Measurements from ENCODE around the gene CRISP2. TPM values are rescaled to one million over a fixed set of nuclear protein-coding genes. Genes with fewer than 3 reads are reported as not detected.

CRISP2 gene
- total RNA-seq, 4 donors from 2014 or later, result not detected

DNA sequence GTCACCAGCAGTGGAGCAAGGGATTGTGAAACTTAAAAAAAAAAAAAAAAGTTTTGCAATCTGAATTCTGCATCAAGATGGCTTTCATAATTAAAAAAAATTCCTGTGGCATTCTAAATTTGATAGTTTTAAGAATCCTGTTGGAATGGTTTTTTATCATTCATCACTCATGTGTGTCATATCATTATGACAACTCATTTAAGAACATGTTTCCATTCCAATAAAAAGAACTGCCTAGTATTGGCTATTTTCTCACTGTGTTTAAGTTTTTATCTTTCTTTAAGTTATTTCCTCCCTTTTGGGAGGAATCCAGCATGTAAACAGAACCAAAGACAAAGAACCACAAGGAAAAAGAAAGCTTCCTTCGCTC, 50.5 kb downstream of the CRISP2 start:
- Histone ChIP-seq H3K4me1 (no peaks in the 10 kb centered on the region), H3K36me3 (no peaks in the 10 kb centered on the region), H3K9me3 (no peaks in the 10 kb centered on the region), H3K4me3 (no peak overlapping the region), H3K27ac (no peak overlapping the region), H3K27me3 (no peaks in the 10 kb centered on the region)
- no peak for TF ChIP-seq POLR2A (IDR thresholded peaks at IDR 0.05)
- TF ChIP-seq, protein P1, sequence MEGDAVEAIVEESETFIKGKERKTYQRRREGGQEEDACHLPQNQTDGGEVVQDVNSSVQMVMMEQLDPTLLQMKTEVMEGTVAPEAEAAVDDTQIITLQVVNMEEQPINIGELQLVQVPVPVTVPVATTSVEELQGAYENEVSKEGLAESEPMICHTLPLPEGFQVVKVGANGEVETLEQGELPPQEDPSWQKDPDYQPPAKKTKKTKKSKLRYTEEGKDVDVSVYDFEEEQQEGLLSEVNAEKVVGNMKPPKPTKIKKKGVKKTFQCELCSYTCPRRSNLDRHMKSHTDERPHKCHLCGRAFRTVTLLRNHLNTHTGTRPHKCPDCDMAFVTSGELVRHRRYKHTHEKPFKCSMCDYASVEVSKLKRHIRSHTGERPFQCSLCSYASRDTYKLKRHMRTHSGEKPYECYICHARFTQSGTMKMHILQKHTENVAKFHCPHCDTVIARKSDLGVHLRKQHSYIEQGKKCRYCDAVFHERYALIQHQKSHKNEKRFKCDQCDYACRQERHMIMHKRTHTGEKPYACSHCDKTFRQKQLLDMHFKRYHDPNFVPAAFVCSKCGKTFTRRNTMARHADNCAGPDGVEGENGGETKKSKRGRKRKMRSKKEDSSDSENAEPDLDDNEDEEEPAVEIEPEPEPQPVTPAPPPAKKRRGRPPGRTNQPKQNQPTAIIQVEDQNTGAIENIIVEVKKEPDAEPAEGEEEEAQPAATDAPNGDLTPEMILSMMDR (IDR thresholded peaks at IDR 0.05), result no peak
- DNase-seq, result no peak
- intact Hi-C loops (cut with DNase I; ENCODE audit: low total_unique reads), result no loop called here

DNA sequence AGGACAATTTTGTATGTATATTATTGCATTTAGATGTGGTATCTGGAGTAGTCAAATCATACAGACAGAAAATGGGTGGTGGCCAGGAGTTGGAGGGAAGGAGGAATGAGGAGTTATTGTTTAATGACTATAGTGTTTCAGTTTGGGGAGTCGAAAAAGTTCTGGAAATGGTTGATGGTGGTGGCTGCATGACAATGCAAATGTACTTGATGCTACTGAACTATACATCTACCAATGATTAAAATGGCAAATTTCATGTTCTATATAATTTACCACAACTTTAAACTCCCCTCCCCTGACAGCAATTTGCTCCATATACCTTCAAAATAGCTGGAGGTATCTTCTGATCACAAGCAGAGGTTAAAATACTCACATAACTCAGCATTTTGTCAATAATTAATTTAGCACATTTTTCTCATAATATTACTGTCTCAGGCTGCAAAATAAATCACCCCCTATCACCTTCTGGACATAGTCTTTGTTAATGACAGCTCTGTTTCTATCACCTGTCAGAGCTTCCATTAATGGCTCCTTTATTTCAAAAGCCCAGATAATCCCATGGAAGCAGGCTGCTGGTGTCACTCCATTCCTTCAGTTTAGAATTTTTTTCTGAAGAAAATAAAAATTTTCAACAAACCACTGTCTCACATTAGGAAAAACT, 51.0 kb downstream of the CRISP2 start:
- Histone ChIP-seq H3K9me3 (no peaks in the 10 kb centered on the region), H3K4me3 (no peak overlapping the region), H3K27me3 (no peaks in the 10 kb centered on the region), H3K36me3 (no peaks in the 10 kb centered on the region), H3K27ac (no peak overlapping the region), H3K4me1 (no peaks in the 10 kb centered on the region)
- no peak for TF ChIP-seq POLR2A (IDR thresholded peaks at IDR 0.05)
- TF ChIP-seq, protein P1 (IDR thresholded peaks at IDR 0.05), result no peak
- intact Hi-C loops (cut with DNase I; ENCODE audit: low total_unique reads), result no loop called here
- no peak for DNase-seq

DNA sequence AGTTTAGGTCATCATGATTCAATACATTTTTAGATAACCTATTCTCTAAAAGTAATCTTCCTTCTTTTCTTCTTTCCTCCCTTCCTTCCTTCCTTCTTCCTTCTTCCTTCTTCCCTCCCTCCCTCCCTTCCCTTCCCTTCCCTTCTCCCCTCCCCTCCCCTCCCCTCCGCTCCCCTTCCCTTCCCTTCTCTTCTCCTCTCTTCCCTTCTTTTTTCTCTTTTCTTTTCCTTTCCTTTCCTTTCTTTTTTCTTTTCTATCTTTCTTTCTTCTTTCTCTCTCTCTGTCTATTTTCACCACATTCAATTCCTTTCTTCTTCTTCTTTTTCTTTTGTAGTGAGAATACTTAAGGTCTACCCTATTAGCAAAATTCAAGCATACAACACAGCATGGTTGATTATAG, 59.4 kb downstream of the CRISP2 start:
- intact Hi-C loops (cut with DNase I; ENCODE audit: low total_unique reads), result no loop called here
- no peak overlapping the region for H3K4me3 ChIP-seq
- H3K27me3 ChIP-seq, result no peaks in the 10 kb centered on the region
- H3K36me3 ChIP-seq, result no peaks in the 10 kb centered on the region
- no peaks in the 10 kb centered on the region for H3K4me1 ChIP-seq
- no peak overlapping the region for H3K27ac ChIP-seq
- no peaks in the 10 kb centered on the region for H3K9me3 ChIP-seq
- no peak for TF ChIP-seq POLR2A (IDR thresholded peaks at IDR 0.05)
- TF ChIP-seq, protein P1 (IDR thresholded peaks at IDR 0.05), result no peak
- DNase-seq, result no peak

DNA sequence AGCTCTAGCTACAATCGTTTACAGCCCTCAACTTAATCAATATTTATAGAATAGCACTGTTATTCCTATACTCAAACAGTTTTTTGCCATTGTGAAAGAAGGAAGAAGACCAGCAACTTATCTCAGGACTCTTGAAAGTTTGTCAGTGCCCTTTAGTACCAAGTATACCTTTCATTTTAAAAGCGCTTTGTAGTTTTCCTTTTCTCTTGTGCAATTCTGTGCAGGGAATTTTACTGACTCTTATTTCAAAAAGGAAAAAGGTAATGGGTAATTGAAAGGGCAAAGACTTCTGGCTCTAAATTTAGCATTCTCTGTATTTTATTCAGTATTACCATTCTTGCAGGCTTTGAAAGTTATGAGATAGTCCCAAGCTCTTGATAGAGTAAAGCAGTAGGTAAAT, 59.9 kb downstream of the CRISP2 start:
- Histone ChIP-seq H3K4me1 (no peaks in the 10 kb centered on the region), H3K9me3 (no peaks in the 10 kb centered on the region), H3K4me3 (no peak overlapping the region), H3K36me3 (no peaks in the 10 kb centered on the region), H3K27me3 (no peaks in the 10 kb centered on the region), H3K27ac (no peak overlapping the region)
- no peak for DNase-seq
- TF ChIP-seq, protein P1 (IDR thresholded peaks at IDR 0.05), result no peak
- TF ChIP-seq POLR2A (IDR thresholded peaks at IDR 0.05), result no peak
- intact Hi-C loops (cut with DNase I; ENCODE audit: low total_unique reads), result no loop called here

DNA sequence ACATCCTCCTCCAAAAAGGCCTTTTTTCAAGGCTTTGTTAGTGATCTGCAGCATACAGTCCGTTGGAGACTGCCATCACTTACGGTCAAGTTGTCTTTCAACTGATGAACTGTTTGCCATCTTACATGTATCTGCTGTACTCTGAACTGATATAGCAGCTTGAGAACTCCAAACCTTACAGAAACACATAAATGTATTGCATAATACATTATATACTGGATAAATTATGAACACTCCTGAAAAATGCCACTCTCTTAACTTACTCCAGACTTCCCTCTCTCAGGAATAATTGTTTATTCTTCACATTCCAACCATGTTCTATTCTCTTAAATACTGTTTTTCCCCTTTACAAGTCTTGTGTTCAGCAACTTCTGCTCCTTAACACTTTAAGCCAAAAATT, 62.1 kb downstream of the CRISP2 start:
- Histone ChIP-seq H3K9me3 (no peaks in the 10 kb centered on the region), H3K4me1 (no peaks in the 10 kb centered on the region), H3K36me3 (no peaks in the 10 kb centered on the region), H3K27ac (no peak overlapping the region), H3K27me3 (no peaks in the 10 kb centered on the region), H3K4me3 (no peak overlapping the region)
- intact Hi-C loops (cut with DNase I; ENCODE audit: low total_unique reads), result no loop called here
- DNase-seq, result no peak
- TF ChIP-seq, protein P1 (IDR thresholded peaks at IDR 0.05), result no peak
- TF ChIP-seq POLR2A (IDR thresholded peaks at IDR 0.05), result no peak
